Fibroblast of peridontal ligament (primary cell): Measurements from ENCODE around the gene CRTC3.
"Not testable (repeated sequence)": the region's sequence is repeated elsewhere in the genome, so short reads cannot be mapped to it uniquely, and the experiment has no call there.

Experiments
- DNase-seq: peaks from one replicate; pipeline ENCODE4 v3.0.0-alpha.2; 2010; ENCODE audit errors: extremely low read depth

The CRTC3 gene

DNA sequence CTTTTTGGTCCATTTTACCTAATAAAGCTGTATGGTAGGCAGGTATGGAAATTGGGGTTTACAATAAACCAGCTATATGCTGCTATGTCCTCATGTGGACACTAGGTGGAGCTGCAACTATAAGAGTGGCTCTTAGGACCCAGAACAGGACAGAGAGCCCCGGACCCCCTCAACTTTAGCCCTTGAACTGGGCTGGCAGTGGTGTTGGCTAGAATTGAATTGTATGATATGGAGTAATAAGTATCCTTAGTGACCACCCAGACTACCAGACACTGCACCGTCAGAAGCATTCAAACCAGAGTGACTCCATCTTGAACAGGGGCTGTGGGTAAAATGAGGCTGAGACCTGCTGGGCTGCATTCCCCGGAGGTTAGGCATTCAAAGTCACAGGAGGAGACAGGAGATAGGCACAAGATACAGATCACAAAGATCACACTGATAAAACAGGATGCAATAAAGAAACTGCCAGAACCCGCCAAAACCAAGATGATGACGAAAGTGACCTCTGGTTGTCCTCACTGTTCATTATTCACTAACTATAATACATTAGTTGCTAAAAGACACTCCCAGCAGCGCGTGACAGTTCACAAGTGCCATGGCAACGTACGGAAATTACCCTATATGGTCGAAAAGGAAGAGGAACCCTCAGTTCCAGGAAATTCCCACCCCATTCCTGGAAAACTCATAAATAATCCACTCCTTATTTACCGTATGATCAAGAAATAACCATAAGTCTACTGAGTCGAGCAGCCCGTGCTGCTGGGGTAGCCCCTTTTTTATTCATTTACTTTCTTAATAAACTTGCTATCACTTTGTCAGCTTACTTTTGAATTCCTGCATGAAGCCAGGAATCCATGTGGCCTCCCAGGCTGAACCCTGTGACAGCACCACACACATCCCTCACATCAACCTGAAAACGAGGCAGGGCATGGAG is 118.7 kb downstream of the CRTC3 start:
- peak; percentile 80 for DNase-seq

DNA sequence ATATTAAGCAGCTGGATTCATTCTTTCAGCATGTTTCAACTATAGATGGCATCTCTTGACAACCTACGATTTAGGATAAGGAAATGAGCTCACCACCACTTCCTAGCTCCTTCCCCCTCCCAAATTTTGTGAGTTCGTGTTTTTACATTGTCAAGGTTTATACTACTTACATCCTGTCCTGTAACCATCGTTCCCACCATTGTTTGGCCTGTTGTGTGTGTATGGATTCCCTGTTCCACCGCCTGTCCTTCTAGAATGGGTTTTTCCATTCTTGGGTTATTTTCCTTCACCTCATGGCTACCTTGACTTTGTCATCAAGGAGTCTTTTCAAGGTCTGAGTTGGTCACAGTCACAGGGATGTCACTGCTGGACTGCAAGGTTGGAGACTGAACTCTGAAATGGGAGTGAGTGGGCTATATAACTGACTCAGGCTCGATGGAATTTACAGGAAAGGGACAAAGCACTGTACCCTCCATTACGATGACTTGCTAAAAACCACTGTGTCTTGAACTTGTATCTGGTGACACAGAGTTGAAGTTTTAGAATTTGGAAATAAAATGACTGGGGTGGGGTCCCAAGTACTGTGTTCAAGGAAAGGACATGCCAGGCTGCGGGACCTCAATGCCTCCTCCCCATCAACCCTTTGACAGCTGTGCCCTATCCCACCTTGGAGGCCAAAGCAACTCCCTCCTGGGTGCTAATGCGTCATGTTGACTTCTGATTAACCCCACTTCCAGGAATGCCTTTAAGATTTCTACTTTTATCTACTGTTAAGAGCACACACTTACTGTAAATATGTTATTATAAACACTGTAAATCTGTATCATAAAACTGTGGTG is 120.6 kb downstream of the CRTC3 start:
- peak; percentile 46 for DNase-seq

DNA sequence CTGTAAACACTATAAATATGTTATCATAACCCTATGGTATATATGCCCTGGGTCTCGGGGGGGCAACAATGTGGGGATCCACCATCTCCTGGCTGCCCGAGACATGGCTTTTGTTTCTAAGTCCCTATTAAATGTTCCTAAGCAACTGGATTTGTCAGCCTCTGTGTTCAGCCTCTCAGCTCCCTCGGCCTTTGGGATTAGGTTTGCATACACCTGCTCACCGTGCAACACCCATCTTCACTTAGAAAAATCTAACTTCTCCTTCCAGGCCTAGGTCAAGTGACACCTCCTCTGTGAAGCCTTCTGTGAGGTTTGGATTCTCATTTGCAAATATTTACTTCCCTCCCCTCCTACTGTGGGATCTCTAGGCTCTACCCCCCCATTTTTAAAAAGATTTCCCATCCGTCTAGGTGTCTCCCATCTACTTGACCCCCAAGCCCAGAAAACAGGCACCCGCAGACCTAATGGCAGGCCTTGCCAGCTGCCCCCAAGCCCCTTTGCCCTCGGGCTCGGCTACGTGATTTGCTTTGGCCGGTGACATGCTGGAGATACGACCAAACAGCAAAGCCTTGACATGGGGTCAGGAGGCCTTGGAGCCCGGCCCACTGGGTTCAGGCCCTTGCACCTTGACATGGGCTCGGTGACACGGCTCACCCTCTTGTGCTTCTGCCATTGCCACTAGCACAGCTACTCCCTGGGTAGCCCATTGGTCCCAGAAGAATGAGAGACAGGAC is 121.4 kb downstream of the CRTC3 start:
- no peak for DNase-seq

DNA sequence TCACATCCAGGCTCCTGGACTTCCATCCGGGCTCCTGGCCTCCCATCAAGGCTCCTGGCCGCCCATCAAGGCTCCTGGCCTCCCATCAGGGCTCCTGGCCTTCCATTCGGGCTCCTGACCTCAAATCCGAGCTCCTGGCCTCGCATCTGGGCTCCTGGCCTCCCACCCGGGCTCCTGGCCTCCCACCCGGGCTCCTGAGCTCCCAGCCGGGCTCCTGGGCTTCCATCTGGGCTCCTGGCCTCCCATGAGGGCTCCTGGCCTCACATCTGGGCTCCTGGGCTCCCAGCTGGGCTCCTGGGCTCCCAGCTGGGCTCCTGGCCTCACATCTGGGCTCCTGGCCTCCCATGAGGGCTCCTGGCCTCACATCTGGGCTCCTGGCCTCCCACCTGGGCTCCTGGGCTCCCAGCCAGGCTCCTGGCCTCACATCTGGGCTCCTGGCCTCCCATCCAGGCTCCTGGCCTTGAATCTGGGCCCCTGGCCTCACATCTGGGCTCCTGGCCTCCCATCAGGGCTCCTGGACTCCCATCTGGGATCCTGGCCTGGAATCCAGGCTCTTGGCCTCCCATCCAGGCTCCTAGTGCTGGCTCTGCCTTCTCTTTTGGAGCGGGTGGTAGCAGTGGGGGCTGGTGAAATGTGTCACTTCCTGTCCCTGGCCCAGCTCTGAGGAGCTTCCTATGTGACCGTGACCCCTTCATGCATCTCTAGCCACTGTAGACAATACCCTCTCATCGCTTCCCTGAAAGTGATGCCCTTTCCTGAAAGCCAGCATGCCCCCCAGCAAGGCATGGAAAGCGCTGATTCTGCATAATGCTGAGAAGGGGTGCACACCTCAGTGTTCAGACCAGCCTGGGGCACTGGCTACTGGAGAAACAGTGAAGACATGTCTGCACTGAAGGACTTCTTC is 124.8 kb downstream of the CRTC3 start:
- DNase-seq = no peak

DNA sequence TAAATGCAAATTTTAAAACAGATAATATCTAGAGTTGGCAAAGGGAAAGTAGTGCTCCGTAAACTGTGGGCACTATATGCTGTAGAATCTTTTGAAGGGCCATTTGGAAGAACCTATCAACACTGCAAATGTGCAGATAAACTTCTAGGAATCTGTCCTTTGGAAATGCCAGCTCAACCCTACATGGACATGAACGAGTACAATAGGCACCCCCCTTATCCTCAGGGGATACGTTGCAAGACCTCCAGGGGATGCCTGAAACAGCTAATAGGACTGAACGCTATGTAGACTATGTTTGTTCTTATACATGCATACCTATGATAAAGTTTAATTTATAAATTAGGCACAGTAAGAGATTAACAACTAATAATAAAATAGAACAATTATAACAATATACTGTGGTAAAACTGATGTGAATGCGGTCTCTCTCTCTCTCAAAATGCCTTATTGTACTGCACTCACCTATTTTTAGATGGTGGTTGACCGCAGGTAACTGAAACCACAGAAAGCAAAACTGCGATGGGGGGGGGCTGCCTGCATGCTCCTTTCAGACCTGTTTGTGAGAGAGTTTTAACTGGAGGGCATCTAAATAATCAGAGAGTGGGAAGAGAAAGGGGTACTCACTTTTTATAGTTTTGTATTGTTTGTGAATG is 127.9 kb downstream of the CRTC3 start:
- not testable (repeated sequence) for DNase-seq

DNA sequence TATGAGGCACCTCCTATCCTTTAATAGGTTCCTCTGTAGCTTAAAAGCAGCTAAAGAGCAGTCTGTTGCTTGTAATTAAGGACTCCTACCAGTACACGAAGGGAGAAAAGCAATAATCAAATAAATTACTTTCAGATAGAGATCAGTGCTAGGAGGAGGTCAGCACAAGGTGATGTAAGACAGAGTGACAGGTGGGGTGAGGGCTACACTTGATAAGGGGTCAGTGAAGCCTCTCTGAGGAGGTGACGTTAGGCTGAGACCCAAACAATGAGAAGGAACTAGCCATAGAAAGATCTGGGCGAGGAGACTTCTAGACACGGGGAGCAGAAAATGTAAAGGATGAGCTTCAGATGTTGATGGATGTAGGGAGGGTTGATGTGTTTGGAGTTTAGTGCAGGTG is 129.8 kb downstream of the CRTC3 start:
- DNase-seq = no peak

DNA sequence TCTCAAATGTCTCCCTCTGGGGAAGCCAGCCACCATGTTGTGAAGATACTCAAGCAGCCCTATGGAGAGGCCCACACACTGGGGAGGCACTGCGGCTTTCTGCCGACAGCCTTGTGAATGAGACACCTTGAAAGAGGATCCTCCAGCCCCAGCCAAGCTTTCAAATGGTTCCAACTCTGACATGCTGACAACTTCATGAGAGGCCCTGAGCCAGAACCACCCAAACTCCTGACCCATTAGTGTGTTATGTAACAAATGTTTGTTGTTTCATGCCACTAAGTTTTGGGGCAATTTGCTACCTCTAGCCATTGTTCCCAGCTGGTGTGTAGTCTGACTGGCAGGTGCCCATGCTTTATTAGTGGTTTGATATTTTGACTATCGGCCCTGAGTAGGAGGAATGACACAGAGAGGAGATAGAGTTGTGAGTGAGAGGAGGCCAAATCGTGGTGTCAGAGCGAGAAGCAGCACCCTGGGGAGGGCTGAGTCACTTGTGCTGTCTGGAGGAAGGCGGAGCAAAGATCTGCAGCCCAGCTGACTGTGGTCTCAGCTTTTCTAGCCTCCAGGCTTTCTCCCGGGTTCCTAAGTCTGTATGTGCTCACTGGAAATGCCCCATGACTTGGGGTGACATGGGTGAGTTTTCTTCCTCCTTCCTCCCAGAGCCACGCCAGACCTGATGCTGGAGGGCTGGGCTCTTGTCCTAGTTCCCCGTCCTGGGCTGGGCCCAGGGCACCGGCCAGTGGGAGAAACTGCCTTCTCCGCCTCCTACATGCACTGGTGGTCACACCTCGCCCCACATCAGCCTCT is 130.7 kb downstream of the CRTC3 start:
- DNase-seq = peak; percentile 89

DNA sequence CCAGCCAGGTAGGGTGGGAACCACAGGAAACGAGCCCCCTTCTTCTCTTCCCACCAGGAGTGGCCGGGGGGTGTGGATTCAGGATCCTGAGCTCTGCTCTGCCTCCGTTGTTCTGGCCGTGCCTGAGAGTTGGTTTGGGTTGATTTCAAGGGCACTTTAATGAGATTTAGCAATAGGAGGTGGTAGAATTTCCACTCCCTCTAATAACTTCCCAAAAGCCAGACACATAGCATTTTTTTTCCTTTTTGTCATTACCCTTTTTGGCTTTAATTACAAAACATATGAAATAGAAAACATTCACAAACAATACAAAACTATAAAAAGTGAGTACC is 131.2 kb downstream of the CRTC3 start:
- DNase-seq = not testable (repeated sequence)

DNA sequence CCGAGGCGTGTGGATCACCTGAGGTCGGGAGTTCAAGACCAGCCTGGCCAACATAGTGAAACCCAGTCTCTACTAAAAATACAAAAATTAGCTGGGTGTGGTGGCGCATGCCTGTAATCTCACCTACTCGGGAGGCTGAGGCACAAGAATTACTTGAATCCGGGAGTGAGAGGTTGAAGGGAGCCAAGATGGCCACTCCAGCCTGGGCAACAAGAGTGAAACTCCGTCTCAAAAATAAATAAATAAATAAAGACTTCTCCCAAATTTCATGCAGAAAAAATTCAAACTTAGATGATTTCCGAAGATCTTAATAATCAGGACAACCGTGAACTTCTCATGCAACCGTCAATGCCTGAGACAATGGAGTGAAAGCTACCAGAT is 134.3 kb downstream of the CRTC3 start:
- not testable (repeated sequence) for DNase-seq

DNA sequence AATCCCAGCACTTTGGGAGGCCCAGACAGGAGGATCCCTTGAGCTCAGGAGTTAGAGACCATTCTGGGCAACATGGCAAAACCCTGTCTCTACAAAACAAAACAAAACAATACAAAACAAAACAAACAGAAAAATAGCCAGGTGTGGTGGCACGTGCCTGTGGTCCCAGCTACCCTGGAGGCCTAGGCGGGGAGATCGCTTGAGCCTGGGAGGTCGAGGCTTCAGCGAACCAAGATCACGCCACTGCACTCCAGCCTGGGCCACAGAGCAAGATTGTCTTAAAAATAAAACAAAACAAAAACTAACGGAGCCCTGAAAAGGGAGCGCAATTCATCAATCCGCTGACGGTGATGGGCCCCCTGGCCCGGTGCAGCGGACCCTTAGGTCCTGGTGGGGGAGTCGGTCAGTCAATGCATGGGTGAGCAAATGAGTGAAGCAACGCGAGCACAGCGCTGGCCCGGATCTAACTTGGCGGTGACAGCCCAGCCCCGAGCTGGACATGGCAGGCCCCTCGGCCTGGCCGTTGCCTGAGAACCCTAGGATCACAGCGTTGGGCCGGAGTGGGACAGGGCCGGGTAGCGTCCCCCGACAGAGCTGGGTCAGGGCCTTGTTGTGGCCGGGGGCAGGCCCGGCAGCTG is 135.0 kb downstream of the CRTC3 start:
- peak; percentile 38 for DNase-seq

DNA sequence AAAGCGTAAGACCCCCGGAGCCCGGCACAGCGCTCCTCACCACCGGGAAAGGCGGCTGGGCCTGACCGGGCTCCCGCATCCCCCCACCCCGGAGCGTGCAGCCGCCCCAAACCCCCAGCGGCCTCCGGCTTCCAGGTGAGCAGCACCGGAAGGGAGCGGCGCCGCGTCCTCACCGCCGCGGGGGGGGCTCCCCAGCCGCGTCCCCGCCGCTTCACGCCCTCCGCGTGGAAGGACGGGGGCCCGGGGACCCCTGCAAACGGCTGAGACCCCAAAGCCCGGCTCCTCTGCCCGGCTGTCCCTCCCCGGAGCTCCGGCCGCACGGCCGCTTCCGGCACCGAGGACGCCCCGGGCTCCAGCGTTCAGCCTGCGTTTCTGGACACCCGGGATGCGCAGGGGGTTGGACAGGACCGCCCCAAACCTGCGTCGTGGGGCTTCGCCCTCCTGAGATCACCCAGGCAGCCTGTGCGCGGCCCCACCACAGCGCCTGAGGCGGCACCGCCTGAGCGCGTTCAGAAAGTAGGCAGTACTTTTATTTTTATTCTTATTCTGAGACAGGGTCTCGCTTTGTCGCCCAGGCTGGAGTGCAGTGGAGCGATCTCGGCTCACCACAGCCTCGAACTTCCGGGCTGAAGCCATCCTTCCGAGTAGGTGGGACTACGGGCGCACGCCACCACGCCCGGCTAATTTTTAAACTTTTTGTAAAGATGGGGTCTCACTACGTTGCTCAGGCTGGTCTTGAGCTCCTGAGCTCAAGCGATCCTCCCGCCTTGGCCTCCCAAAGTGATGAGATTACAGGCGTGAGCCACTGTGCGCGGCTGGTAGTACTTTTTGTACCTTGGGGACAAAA is 135.8 kb downstream of the CRTC3 start:
- peak; percentile 51 for DNase-seq

DNA sequence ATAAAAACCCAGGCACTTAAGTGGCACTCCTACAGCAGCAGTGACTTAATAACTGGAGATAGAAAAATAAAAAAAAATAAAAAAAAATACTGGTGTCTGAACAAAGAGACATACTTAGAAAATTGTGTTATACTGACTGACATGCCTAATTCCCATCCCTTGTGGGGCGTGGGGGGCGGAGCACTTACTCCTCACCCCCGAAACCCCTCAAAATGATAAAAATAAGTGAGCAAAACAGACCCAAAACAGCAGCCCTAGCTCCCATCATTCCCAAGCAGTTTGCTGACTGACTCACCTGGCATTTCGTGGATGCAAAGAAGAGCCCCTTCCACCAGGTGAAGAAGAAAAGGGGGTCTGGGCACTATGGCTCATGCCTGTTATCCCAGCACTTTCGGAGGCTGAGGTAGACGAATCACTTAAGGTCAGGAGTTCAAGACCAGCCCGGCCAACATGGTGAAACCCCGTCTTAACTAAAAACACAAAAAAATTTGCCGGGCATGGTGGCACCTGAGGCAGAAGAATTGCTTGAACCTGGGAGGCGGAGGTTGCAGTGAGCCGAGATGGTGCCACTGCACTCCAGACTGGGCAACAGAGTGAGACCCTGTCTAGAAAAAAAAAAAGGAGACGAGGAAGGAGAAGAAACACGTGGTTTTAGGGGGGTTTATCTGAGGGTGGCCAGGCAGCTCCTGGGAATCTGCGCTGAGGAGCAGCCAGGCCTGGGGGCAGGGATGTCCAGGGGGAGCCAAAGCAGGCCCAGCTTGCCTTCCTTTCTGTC is 136.6 kb downstream of the CRTC3 start:
- DNase-seq = no peak

DNA sequence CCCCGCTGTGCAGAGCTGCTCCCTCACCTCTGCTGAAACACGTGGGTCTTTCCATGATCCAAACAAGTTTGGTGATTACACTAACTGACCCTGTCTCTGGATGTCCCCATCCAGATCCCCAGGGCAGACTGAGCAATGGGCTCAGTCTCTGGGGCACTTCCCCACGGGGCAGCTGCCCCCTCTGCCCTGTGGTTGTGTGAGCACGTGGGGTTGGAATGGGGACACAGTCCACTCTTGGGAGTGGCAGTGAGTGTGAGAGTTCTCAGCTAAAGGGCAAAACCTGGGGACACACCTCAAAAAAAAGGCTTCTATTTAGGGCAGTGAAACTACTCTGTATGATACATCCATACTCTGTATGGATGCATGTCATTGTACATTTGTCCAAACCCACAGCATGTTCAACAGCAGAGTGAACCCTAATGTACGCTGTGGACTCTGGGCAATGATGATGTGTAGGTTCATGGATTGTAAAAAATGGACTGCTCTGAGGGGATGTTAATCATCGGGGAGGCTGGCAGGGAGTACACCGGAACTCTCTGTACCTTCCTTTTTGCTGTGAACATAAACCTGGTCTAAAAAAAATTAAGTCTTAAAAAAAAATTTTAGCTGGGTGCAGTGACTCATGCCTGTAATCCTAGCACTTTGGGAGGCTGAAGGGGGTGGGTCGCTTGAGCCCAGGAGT is 137.5 kb downstream of the CRTC3 start:
- DNase-seq = no peak

DNA sequence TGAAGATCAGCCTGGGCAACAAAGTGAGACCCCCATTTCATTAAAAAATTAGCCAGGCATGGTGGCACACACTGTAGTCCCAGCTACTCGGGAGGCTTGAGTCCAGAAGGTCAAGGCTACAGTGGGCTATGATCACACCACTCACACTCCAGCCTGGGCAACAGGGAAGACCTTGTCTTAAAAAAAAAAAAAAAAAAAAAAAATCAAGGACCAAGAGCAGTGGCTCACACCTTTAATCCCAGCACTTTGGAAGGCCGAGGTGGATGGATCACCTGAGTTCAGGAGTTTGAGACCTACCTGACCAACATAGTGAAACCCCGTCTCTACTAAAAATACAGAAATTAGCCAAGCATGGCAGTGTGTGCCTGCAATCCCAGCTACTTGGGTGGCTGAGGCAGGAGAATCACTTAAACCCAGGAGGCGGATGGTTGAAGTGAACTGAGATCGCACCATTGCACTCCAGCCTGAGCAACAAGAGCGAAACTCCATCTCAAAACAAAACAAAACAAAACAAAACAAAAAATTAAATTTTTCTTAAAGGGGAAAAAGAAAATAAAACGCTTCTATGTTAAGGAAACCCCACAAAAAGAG is 138.1 kb downstream of the CRTC3 start:
- not testable (repeated sequence) for DNase-seq

DNA sequence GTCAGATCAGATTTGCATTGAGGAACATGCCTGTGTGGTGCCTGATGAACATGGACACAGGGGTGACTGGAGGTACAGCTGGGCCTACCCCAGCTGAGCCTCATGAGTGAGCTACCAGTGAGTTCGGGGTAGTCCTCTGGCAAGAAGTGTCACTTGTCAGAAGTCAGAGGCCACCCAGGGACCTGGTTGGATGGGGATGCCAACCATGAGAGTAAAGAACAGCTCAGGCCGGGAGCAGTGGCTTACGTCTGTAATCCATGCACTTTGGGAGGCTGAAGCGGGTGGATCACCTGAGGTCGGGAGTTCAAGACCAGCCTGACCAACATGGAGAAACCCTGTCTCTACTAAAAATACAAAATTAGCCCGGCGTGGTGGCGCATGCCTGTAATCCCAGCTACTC is 140.9 kb downstream of the CRTC3 start:
- not testable (repeated sequence) for DNase-seq

DNA sequence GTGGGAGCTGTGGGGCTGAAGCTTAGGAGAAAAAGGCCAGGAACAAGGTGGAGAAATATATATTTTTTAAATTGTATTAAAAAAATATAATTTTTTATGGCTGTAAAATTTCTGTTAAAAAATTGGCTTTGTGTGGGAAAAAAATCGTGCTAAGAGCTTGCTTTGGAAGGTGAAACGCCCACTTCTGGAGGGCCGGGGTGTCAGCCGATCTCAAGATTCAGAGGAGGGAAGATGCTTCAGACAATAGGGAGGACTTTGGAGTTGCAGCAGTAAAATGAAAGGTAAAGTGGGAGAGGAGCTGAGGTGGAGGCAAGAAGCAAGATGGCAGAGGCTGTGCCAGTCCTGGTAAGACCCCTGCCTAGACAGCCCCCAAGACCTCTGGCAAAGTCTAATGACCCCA is 141.5 kb downstream of the CRTC3 start:
- no peak for DNase-seq

DNA sequence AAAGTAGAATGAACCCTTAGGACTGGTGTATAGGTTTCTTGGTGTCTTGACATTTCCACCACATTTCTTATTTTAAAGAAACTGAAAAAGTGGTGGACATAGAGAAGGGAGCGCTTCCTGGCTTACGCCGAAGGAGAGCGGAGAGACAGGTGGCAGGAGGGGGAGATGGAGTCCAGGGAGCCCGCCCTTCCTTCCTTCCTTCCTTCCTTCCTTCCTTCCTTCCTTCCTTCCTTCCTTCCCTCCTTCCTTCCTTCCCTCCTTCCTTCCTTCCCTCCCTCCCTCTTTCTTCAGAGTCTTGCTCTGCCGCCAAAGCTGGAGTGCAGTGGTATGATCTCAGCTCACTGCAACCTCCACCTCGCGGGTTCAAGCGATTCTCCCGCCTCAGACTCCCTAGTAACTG is 143.6 kb downstream of the CRTC3 start:
- DNase-seq = not testable (repeated sequence)
